ENCODE measurements around the gene TAF13.

Gene TAF13

DNA sequence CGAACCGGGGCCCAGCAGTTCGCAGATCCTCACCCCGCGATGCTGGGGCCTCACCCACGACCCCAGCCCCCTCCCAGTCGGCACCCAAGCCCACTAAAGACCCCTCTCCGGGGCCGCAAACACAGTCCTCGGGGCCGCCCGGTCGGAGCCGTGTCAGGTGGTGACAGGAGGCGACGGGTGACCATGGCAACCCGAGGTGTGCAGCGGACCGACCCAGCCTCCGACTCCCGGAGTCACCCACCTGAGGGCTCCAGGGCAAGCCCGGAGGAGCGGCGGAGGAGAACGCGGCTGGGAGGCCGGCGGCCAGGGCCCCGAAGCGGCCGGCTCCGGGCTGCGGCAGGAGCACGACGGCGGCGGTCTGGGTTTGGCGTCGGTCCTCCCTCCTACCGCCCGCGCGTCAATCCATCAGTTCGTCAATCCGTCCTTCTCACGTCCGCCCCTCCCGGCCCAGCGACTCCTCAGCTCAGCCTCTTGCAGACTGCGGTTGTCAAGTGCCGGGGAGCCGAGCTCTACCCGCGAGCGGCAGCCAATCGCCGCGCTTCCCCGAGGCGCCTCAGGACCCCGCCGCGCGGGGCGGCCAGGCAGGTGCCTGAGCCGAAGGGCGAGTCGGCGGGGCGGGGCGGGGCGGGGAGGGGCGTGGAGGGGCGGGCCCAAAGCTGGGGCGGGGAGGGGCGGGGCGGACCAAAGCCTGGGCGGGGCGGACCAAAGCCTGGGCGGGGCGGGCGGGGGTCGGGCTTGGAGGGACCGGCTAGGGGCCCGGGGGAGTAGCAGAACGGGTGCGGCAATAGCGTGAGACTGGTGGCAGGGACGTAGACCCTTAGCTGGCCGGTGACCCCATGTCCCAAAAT is 34.0 kb downstream of the TAF13 start, which contains the start of gene WDR47 (continued):
- TF ChIP-seq ZSCAN5A (tag by site-specific recombination; IDR thresholded peaks at IDR 0.05) (no peak), ZNF394 (tag by site-specific recombination; IDR thresholded peaks at IDR 0.05; ENCODE audit: borderline replicate concordance) (peak; percentile 52), PRDM6 (tag by site-specific recombination; IDR thresholded peaks at IDR 0.05) (no peak), ZNF692 (tag by site-specific recombination; IDR thresholded peaks at IDR 0.05) (peak; percentile 43; the same call in 1 of the 2 replicates), REPIN1 (tag by site-specific recombination; IDR thresholded peaks at IDR 0.05; ENCODE audit: low read depth) (peak; percentile 76; the same call in 1 of the 2 replicates), ZNF391 (tag by site-specific recombination; IDR thresholded peaks at IDR 0.05; ENCODE audit: borderline replicate concordance, low read depth) (0 out of 2 replicates have a peak, but pooled peaks have one; percentile 51), ZNF473 (tag by site-specific recombination; IDR thresholded peaks at IDR 0.05) (no peak), ZNF324 (tag by site-specific recombination; IDR thresholded peaks at IDR 0.05) (peak; percentile 71; the same call in 1 of the 2 replicates), ZNF501 (tag by site-specific recombination; IDR thresholded peaks at IDR 0.05) (peak; percentile 75; the same call in 1 of the 2 replicates), ZNF211 (tag by site-specific recombination; IDR thresholded peaks at IDR 0.05; ENCODE audit: low read depth) (no peak), KLF8 (tag by site-specific recombination; IDR thresholded peaks at IDR 0.05) (peak; percentile 68), ZNF155 (tag by site-specific recombination; IDR thresholded peaks at IDR 0.05) (no peak), ZNF292 (tag by site-specific recombination; IDR thresholded peaks at IDR 0.05; ENCODE audit: borderline replicate concordance, low read depth) (no peak), ZNF529 (tag by site-specific recombination; IDR thresholded peaks at IDR 0.05; ENCODE audit: insufficient replicate concordance) (no peak), ZXDB (tag by site-specific recombination; IDR thresholded peaks at IDR 0.05) (peak; percentile 29), RBAK (tag by site-specific recombination; IDR thresholded peaks at IDR 0.05) (no peak), HOXD13 (CRISPR knock-in tag; IDR thresholded peaks at IDR 0.05; ENCODE audit: borderline replicate concordance) (no peak), ZNF510 (tag by site-specific recombination; IDR thresholded peaks at IDR 0.05; ENCODE audit: insufficient replicate concordance) (no peak), SP2 (tag by site-specific recombination; IDR thresholded peaks at IDR 0.05) (peak; percentile 84), ZNF792 (tag by site-specific recombination; IDR thresholded peaks at IDR 0.05) (no peak), ZNF658 (tag by site-specific recombination; IDR thresholded peaks at IDR 0.05) (no peak), ZNF157 (tag by site-specific recombination; IDR thresholded peaks at IDR 0.05) (no peak)
- TF ChIP-seq, protein P1, sequence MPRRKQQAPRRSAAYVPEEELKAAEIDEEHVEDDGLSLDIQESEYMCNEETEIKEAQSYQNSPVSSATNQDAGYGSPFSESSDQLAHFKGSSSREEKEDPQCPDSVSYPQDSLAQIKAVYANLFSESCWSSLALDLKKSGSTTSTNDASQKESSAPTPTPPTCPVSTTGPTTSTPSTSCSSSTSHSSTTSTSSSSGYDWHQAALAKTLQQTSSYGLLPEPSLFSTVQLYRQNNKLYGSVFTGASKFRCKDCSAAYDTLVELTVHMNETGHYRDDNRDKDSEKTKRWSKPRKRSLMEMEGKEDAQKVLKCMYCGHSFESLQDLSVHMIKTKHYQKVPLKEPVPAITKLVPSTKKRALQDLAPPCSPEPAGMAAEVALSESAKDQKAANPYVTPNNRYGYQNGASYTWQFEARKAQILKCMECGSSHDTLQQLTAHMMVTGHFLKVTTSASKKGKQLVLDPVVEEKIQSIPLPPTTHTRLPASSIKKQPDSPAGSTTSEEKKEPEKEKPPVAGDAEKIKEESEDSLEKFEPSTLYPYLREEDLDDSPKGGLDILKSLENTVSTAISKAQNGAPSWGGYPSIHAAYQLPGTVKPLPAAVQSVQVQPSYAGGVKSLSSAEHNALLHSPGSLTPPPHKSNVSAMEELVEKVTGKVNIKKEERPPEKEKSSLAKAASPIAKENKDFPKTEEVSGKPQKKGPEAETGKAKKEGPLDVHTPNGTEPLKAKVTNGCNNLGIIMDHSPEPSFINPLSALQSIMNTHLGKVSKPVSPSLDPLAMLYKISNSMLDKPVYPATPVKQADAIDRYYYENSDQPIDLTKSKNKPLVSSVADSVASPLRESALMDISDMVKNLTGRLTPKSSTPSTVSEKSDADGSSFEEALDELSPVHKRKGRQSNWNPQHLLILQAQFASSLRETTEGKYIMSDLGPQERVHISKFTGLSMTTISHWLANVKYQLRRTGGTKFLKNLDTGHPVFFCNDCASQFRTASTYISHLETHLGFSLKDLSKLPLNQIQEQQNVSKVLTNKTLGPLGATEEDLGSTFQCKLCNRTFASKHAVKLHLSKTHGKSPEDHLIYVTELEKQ (tag by site-specific recombination; IDR thresholded peaks at IDR 0.05; ENCODE audit: borderline replicate concordance) = peak; percentile 50; the same call in 1 of the 2 replicates
- TF ChIP-seq, protein P2, sequence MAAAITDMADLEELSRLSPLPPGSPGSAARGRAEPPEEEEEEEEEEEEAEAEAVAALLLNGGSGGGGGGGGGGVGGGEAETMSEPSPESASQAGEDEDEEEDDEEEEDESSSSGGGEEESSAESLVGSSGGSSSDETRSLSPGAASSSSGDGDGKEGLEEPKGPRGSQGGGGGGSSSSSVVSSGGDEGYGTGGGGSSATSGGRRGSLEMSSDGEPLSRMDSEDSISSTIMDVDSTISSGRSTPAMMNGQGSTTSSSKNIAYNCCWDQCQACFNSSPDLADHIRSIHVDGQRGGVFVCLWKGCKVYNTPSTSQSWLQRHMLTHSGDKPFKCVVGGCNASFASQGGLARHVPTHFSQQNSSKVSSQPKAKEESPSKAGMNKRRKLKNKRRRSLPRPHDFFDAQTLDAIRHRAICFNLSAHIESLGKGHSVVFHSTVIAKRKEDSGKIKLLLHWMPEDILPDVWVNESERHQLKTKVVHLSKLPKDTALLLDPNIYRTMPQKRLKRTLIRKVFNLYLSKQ (tag by site-specific recombination; IDR thresholded peaks at IDR 0.05; ENCODE audit: borderline replicate concordance) = no peak
- TF ChIP-seq, protein P3, sequence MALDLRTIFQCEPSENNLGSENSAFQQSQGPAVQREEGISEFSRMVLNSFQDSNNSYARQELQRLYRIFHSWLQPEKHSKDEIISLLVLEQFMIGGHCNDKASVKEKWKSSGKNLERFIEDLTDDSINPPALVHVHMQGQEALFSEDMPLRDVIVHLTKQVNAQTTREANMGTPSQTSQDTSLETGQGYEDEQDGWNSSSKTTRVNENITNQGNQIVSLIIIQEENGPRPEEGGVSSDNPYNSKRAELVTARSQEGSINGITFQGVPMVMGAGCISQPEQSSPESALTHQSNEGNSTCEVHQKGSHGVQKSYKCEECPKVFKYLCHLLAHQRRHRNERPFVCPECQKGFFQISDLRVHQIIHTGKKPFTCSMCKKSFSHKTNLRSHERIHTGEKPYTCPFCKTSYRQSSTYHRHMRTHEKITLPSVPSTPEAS (tag by site-specific recombination; IDR thresholded peaks at IDR 0.05) = no peak
- TF ChIP-seq, protein P4, sequence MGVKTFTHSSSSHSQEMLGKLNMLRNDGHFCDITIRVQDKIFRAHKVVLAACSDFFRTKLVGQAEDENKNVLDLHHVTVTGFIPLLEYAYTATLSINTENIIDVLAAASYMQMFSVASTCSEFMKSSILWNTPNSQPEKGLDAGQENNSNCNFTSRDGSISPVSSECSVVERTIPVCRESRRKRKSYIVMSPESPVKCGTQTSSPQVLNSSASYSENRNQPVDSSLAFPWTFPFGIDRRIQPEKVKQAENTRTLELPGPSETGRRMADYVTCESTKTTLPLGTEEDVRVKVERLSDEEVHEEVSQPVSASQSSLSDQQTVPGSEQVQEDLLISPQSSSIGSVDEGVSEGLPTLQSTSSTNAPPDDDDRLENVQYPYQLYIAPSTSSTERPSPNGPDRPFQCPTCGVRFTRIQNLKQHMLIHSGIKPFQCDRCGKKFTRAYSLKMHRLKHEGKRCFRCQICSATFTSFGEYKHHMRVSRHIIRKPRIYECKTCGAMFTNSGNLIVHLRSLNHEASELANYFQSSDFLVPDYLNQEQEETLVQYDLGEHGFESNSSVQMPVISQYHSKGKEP (tag by site-specific recombination; IDR thresholded peaks at IDR 0.05) = peak; percentile 32; the same call in 1 of the 2 replicates
